ENCODE data around the gene AS3MT.

GRCh38 chr10:102824664-102825063, 44.6 kb upstream of the AS3MT start:
- no peak for TF ChIP-seq CREB1 (IDR thresholded peaks at IDR 0.05; ENCODE audit: low read depth)
- no peak for TF ChIP-seq ZBTB33 (IDR thresholded peaks at IDR 0.05)
